ENCODE data around the gene CHIT1. TPM values are rescaled to one million over a fixed set of nuclear protein-coding genes. Genes with fewer than 3 reads are reported as not detected.

Gene CHIT1
- total RNA-seq, 2 experiments from 2014 or later, result 0.58 to 1.1 TPM

- Mint-ChIP-seq H3K36me3 (ENCODE audit: low read depth) (no peaks in the 10 kb centered on the region), H3K27me3 (no peaks in the 10 kb centered on the region), H3K27ac (peak overlapping the region; percentile 85), H3K9me3 (no peaks in the 10 kb centered on the region), H3K4me1 (ENCODE audit: low read depth) (peaks cover 74% of the 10 kb centered on the region), H3K4me3 (peak overlapping the region; percentile 30)
- ATAC-seq (ENCODE audit: poor library complexity) (no peak), DNase-seq (peak in 2 of 14 experiments; percentile 12 to 21)
- TF ChIP-seq CTCF (IDR thresholded peaks at IDR 0.05), result no peak
- H3K27ac ChIP-seq (ENCODE audit: low read depth in 1 of 2, low read length in 2 of 2), result no peak overlapping the region
- no peak overlapping the region for H3K4me3 ChIP-seq (ENCODE audit: low read length)
- POLR2A ChIA-PET, result interaction anchor here (1.3 to 17.7 kb wide), 4 partner anchors 14 to 63 kb away, joined by 4 to 320 read pairs (median 238); partner anchors contain the start of gene BTG2
- no peaks in the 10 kb centered on the region for H3K9me3 ChIP-seq (ENCODE audit: control insufficient read depth in 1 of 2, insufficient read depth in 1 of 2, low read length in 2 of 2)
- H3K4me1 ChIP-seq (ENCODE audit: insufficient read depth, low read length), result peaks cover 69% of the 10 kb centered on the region
- H3K36me3 ChIP-seq (ENCODE audit: insufficient read depth, low read length), result no peaks in the 10 kb centered on the region
- H3K27me3 ChIP-seq (ENCODE audit: control insufficient read depth in 1 of 2, insufficient read depth in 2 of 2, low read length in 2 of 2), result no peaks in the 10 kb centered on the region
- intact Hi-C loops (cut with DNase I, micrococcal nuclease), result loop anchor here in 1 of 2 experiments (5.0 to 10.0 kb wide), 2 partner anchors 520 to 588 kb away; partner anchors contain the start of genes SNRPE, ZBED6 and ZC3H11A
- CTCF ChIA-PET, result interaction anchor here (8.7 to 15.3 kb wide), 3 partner anchors 7 to 65 kb away, joined by 60 to 462 read pairs (median 260); no protein-coding TSS in a partner anchor
Observed at GRCh38 chr1:203274603-203275381, 45.3 kb upstream of the CHIT1 start.

- H3K9me3 ChIP-seq (ENCODE audit: control insufficient read depth in 1 of 2, insufficient read depth in 1 of 2, low read length in 2 of 2), result no peaks in the 10 kb centered on the region
- H3K4me3 Mint-ChIP-seq, result no peak overlapping the region
- CTCF ChIA-PET, result interaction anchor here (11.7 to 15.3 kb wide), 2 partner anchors 50 to 66 kb away, joined by 260 to 462 read pairs; no protein-coding TSS in a partner anchor
- H3K36me3 Mint-ChIP-seq (ENCODE audit: low read depth), result no peaks in the 10 kb centered on the region
- H3K4me1 Mint-ChIP-seq (ENCODE audit: low read depth), result peaks cover 70% of the 10 kb centered on the region
- H3K27me3 ChIP-seq (ENCODE audit: control insufficient read depth in 1 of 2, insufficient read depth in 2 of 2, low read length in 2 of 2), result no peaks in the 10 kb centered on the region
- POLR2A ChIA-PET, result interaction anchor here (0.6 to 17.7 kb wide), 5 partner anchors 14 to 63 kb away, joined by 4 to 320 read pairs (median 187); partner anchors contain the start of gene BTG2
- no peaks in the 10 kb centered on the region for H3K36me3 ChIP-seq (ENCODE audit: insufficient read depth, low read length)
- DNase-seq (peak in 4 of 14 experiments; percentile 19 to 49 (median 42)), ATAC-seq (ENCODE audit: poor library complexity) (no peak)
- no peaks in the 10 kb centered on the region for H3K9me3 Mint-ChIP-seq
- H3K4me1 ChIP-seq (ENCODE audit: insufficient read depth, low read length), result peaks cover 75% of the 10 kb centered on the region
- peak overlapping the region; percentile 33 to 73 for H3K27ac ChIP-seq (ENCODE audit: low read depth in 1 of 2, low read length in 2 of 2)
- peak overlapping the region; percentile 85 for H3K27ac Mint-ChIP-seq
- intact Hi-C loops (cut with DNase I, micrococcal nuclease), result loop anchor here (1.0 to 10.0 kb wide), 9 partner anchors 12 to 588 kb away; partner anchors contain the start of genes BTG2 (in 2 of the 2), SNRPE (in 1 of the 2), ZBED6 (in 1 of the 2) and ZC3H11A (in 1 of the 2)
- H3K4me3 ChIP-seq (ENCODE audit: low read length), result peak overlapping the region; percentile 49
- no peak for TF ChIP-seq CTCF (IDR thresholded peaks at IDR 0.05)
- no peaks in the 10 kb centered on the region for H3K27me3 Mint-ChIP-seq
Observed at GRCh38 chr1:203273869-203274602, 44.6 kb upstream of the CHIT1 start.
